K562 (cell line): Measurements from ENCODE around the gene PTPRF. TPM values are rescaled to one million over a fixed set of nuclear protein-coding genes. Genes with fewer than 3 reads are reported as not detected.

Experiments
- CCAR2 ChIP-seq: fragments of 200-400 bp; formaldehyde crosslinking; IDR thresholded peaks from 2 replicates; pipeline ENCODE4 v1.6.1; 2017; ENCODE audit warnings: mild to moderate bottlenecking, low read depth, low read length
- ETV1 ChIP-seq: fragments of 450-650 bp; conservative IDR thresholded peaks from 2 replicates; pipeline ENCODE4 v1.6.1; 2016; ENCODE audit warnings: missing genetic modification characterization, control low read depth, low read depth, missing compliant biosample characterization
- HMG20B ChIP-seq: fragments of 250-450 bp; sonication (Bioruptor Pico); IDR thresholded peaks from 2 replicates; pipeline ENCODE4 v1.5.0; 2021; ENCODE audit warnings: mild to moderate bottlenecking
- KLF1 ChIP-seq: fragments of 450-650 bp; IDR thresholded peaks from 2 replicates; pipeline ENCODE4 v1.6.1; 2016; ENCODE audit warnings: missing genetic modification characterization, missing compliant biosample characterization
- MCM3 ChIP-seq: fragments of 450-650 bp; IDR thresholded peaks from 2 replicates; pipeline ENCODE4 v1.6.1; 2016
- POLR2B ChIP-seq: fragments of 450-650 bp; IDR thresholded peaks from 2 replicates; pipeline ENCODE4 v1.6.1; 2018; ENCODE audit warnings: low read depth; ENCODE audit not compliant: partially characterized antibody
- TRIM28 ChIP-seq: fragments of 450-650 bp; IDR thresholded peaks from 2 replicates; pipeline ENCODE4 v1.6.1; 2017
- ZNF121 ChIP-seq: sonication (generic); formaldehyde crosslinking; conservative IDR thresholded peaks from 2 replicates; pipeline ENCODE4 v1.8.0; 2022; ENCODE audit warnings: missing genetic modification reagents
- ZNF24 ChIP-seq: fragments of 450-650 bp; IDR thresholded peaks from 2 replicates; pipeline ENCODE4 v1.6.1; 2016
- polyA plus RNA-seq, 8 experiments: library from polyadenylated mRNA; depleted of rRNA in 4 of 8; stranded (reverse) in 5 of 8; unstranded in 3 of 8; fragments of >200 nt; fragmentation: Nextera tagmentation in 2 of 8; fragmentation: Illumina TruSeq in 1 of 8; extraction: Ambion mirVana in 2 of 8; extraction: Trizol in 1 of 8; gene quantifications; 2 replicates each; pipeline versions ENCODE4 v1.2.1 to v1.2.3, GENCODE V29; 2011 to 2014; ENCODE audit warnings: inconsistent platforms in 1 of 8, missing spikeins in 1 of 8
- total RNA-seq, 7 experiments: library from RNA; depleted of rRNA in 6 of 7; stranded (reverse); fragments of >200 nt in 6 of 7; fragmentation: Illumina TruSeq in 2 of 7; extraction: Trizol in 2 of 7; gene quantifications; 2 replicates each; pipeline versions ENCODE4 v1.2.1 to v1.2.3, GENCODE V29; 2011 to 2021; ENCODE audit warnings: low replicate concordance in 1 of 7
- TF ChIP-seq, protein P1 (sequence below): sonication (generic); formaldehyde crosslinking; IDR thresholded peaks from 2 replicates; pipeline ENCODE4 v1.8.0; 2022; ENCODE audit warnings: missing genetic modification reagents, mild to moderate bottlenecking, borderline replicate concordance
- TF ChIP-seq, protein P2 (sequence below): sonication (generic); formaldehyde crosslinking; IDR thresholded peaks from 2 replicates; pipeline ENCODE4 v1.8.1; 2023; ENCODE audit warnings: missing genetic modification reagents, mild to moderate bottlenecking, borderline replicate concordance
- TF ChIP-seq, protein P3 (sequence below): IDR thresholded peaks from 2 replicates; pipeline ENCODE4 v1.6.1; 2014; ENCODE audit warnings: antibody characterized with exemption
- TF ChIP-seq, protein P4 (sequence below), 3 experiments: fragments of 200-800 bp in 1 of 3; fragments of 250-450 bp in 1 of 3; fragments of 450-650 bp in 1 of 3; sonication (Bioruptor Pico) in 1 of 3; sonication (Bioruptor generic) in 1 of 3; formaldehyde crosslinking in 1 of 3; IDR thresholded peaks; 2 replicates each; pipeline versions ENCODE4 v1.6.1 to v1.8.0; 2016 to 2022; ENCODE audit warnings: mild to moderate bottlenecking in 2 of 3, missing genetic modification characterization in 2 of 3, missing compliant biosample characterization in 1 of 3, moderate library complexity in 1 of 3

Gene PTPRF
- total and polyA plus RNA-seq, 9 of the 15 experiments (the other 6 are each of a cell fraction or from before 2014, with no cell fraction given): 0.13 to 4.3 (median 1.1) TPM

DNA sequence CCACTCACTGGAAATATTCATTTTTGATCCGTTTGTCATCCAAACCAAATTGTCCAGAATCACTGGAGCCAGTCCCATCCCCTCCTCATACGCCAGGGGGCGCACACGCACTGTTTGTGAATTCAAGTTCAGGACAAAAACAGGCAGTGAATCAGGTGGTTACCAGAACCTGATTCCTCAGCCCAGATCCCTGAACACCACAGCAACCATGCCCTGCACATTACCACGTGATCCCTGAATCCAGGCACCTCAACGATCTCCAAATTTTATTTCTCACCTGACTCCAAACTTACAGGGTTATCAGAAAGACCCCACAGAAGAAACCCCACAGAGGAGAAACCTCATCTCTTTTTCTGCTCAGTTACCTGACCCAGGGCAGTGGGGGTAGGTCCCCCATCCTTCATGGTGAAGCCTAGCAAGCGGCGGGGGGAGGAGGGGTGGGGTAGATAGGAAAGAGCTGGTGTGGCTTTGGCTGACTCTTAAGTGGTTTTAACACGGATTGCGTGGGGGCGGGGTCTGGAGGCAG, 1.4 kb upstream of the PTPRF start (continued):
- TF ChIP-seq CCAR2: no peak
- TF ChIP-seq, protein P1, sequence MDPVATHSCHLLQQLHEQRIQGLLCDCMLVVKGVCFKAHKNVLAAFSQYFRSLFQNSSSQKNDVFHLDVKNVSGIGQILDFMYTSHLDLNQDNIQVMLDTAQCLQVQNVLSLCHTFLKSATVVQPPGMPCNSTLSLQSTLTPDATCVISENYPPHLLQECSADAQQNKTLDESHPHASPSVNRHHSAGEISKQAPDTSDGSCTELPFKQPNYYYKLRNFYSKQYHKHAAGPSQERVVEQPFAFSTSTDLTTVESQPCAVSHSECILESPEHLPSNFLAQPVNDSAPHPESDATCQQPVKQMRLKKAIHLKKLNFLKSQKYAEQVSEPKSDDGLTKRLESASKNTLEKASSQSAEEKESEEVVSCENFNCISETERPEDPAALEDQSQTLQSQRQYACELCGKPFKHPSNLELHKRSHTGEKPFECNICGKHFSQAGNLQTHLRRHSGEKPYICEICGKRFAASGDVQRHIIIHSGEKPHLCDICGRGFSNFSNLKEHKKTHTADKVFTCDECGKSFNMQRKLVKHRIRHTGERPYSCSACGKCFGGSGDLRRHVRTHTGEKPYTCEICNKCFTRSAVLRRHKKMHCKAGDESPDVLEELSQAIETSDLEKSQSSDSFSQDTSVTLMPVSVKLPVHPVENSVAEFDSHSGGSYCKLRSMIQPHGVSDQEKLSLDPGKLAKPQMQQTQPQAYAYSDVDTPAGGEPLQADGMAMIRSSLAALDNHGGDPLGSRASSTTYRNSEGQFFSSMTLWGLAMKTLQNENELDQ (CRISPR knock-in tag): no peak
- no peak for TF ChIP-seq KLF1 (tag)
- no peak; the same call in 1 of the 2 replicates for TF ChIP-seq ZNF24
- no peak for TF ChIP-seq MCM3
- TF ChIP-seq ETV1: no peak
- TF ChIP-seq POLR2B: no peak
- TF ChIP-seq, protein P2, sequence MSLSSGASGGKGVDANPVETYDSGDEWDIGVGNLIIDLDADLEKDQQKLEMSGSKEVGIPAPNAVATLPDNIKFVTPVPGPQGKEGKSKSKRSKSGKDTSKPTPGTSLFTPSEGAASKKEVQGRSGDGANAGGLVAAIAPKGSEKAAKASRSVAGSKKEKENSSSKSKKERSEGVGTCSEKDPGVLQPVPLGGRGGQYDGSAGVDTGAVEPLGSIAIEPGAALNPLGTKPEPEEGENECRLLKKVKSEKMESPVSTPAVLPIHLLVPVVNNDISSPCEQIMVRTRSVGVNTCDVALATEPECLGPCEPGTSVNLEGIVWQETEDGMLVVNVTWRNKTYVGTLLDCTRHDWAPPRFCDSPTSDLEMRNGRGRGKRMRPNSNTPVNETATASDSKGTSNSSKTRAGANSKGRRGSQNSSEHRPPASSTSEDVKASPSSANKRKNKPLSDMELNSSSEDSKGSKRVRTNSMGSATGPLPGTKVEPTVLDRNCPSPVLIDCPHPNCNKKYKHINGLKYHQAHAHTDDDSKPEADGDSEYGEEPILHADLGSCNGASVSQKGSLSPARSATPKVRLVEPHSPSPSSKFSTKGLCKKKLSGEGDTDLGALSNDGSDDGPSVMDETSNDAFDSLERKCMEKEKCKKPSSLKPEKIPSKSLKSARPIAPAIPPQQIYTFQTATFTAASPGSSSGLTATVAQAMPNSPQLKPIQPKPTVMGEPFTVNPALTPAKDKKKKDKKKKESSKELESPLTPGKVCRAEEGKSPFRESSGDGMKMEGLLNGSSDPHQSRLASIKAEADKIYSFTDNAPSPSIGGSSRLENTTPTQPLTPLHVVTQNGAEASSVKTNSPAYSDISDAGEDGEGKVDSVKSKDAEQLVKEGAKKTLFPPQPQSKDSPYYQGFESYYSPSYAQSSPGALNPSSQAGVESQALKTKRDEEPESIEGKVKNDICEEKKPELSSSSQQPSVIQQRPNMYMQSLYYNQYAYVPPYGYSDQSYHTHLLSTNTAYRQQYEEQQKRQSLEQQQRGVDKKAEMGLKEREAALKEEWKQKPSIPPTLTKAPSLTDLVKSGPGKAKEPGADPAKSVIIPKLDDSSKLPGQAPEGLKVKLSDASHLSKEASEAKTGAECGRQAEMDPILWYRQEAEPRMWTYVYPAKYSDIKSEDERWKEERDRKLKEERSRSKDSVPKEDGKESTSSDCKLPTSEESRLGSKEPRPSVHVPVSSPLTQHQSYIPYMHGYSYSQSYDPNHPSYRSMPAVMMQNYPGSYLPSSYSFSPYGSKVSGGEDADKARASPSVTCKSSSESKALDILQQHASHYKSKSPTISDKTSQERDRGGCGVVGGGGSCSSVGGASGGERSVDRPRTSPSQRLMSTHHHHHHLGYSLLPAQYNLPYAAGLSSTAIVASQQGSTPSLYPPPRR (CRISPR knock-in tag): no peak
- TF ChIP-seq ZNF121 (CRISPR knock-in tag): no peak
- no peak for TF ChIP-seq TRIM28
- TF ChIP-seq, protein P3, sequence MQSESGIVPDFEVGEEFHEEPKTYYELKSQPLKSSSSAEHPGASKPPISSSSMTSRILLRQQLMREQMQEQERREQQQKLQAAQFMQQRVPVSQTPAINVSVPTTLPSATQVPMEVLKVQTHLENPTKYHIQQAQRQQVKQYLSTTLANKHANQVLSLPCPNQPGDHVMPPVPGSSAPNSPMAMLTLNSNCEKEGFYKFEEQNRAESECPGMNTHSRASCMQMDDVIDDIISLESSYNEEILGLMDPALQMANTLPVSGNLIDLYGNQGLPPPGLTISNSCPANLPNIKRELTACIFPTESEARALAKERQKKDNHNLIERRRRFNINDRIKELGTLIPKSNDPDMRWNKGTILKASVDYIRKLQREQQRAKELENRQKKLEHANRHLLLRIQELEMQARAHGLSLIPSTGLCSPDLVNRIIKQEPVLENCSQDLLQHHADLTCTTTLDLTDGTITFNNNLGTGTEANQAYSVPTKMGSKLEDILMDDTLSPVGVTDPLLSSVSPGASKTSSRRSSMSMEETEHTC: 0 out of 2 replicates have a peak, but pooled peaks have one; percentile 28
- TF ChIP-seq, protein P4, sequence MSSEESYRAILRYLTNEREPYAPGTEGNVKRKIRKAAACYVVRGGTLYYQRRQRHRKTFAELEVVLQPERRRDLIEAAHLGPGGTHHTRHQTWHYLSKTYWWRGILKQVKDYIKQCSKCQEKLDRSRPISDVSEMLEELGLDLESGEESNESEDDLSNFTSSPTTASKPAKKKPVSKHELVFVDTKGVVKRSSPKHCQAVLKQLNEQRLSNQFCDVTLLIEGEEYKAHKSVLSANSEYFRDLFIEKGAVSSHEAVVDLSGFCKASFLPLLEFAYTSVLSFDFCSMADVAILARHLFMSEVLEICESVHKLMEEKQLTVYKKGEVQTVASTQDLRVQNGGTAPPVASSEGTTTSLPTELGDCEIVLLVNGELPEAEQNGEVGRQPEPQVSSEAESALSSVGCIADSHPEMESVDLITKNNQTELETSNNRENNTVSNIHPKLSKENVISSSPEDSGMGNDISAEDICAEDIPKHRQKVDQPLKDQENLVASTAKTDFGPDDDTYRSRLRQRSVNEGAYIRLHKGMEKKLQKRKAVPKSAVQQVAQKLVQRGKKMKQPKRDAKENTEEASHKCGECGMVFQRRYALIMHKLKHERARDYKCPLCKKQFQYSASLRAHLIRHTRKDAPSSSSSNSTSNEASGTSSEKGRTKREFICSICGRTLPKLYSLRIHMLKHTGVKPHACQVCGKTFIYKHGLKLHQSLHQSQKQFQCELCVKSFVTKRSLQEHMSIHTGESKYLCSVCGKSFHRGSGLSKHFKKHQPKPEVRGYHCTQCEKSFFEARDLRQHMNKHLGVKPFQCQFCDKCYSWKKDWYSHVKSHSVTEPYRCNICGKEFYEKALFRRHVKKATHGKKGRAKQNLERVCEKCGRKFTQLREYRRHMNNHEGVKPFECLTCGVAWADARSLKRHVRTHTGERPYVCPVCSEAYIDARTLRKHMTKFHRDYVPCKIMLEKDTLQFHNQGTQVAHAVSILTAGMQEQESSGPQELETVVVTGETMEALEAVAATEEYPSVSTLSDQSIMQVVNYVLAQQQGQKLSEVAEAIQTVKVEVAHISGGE (CRISPR knock-in tag; IDR thresholded peaks at IDR 0.05): no peak
- TF ChIP-seq HMG20B: no peak
